Activated CD4-positive, alpha-beta T cell treated with anti-CD3 and anti-CD28 coated beads, Interleukin-2, amount 50 U/mL, for 1 hour (primary cell): ENCODE data around the gene HOATZ.
A peak's percentile ranks its signal among the peaks of the same experiment; 100 is the strongest.

Experiments used
- DNase-seq: peaks from one replicate; pipeline ENCODE4 v3.0.0-alpha.2; 2020

The HOATZ gene

DNA sequence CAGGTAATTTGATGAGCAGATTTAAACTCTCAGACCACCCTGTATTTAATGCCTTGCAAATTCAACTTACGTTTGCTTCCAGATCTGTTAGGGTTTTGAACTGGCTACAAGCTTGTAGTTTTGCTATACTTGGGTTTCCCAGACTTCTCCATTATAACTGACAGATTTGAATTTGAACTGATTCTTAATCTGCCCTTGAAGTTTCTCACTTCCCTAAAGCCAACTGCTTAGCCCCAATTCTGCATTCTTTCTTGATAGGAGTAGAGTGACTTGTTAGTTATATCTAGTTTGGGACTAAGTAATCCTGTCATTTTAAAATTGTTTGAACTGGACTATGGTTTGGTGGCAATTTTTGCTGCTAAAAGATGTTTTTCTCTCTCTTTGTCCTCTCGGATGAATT lies 35.7 kb downstream of the HOATZ start:
- DNase-seq = no peak

DNA sequence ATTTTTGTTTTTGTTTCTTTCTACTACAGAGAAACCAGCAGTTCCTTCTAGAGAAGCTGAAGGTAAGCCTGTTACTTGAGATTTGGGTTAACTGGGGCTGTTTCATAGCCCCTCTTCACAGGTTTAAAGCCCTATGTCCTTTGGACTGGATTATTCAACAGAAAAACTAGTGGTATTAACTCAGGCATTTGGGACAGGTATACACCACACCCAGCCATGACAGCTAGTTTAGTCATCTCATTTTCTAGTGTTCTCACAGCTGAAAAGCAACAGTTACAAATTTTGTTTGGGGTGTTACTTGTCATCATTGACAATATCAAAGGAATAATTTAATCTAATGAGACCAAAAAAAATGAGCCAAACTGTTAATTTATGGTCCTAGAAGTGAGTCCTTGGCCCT lies 40.0 kb downstream of the HOATZ start:
- DNase-seq = no peak

- no peak for DNase-seq
Measured at GRCh38 chr11:111555255-111555654, 40.7 kb downstream of the HOATZ start.

GRCh38 chr11:111557425-111558111 lies 43.0 kb downstream of the HOATZ start:
- DNase-seq = no peak

DNA sequence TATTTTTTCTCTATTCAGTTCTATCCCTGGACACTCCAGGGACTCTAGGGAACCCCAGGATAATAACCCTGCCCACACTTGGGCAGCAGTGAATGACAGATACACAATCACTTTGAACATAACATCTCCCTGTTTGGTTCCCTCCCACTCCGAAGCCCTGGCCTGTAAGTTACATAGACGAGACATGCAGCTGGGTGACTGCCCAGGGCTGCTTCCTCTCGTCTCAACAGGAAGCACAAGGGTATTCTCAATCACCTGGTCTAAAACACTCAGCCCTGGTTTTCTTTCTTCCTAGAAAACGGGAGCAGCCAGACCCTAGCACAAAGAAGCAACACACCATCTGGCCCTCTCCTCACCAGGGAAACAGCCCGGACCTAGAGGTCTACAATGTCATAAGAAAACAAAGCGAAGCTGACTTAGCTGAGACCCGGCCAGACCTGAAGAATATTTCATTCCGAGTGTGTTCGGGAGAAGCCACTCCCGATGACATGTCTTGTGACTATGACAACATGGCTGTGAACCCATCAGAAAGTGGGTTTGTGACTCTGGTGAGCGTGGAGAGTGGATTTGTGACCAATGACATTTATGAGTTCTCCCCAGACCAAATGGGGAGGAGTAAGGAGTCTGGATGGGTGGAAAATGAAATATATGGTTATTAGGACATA lies 45.4 kb downstream of the HOATZ start:
- no peak for DNase-seq

DNA sequence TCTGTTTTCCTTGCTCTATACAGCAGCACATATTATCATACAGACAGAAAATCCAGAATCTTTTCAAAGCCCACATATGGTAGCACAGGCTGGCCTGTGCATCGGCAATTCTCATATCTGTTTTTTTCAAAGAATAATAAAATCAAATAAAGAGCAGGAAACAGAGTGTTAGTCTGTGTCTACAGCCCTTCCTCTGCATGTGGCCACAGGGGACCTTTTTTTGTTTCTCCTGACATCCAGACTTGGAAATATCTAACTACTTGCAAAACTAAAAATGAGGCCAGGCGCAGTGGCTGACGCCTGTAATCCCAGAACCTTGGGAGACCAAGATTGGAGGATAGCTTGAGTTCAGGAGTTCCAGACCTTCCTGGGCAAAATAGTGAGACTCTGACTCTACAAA lies 46.2 kb downstream of the HOATZ start:
- DNase-seq = no peak

DNA sequence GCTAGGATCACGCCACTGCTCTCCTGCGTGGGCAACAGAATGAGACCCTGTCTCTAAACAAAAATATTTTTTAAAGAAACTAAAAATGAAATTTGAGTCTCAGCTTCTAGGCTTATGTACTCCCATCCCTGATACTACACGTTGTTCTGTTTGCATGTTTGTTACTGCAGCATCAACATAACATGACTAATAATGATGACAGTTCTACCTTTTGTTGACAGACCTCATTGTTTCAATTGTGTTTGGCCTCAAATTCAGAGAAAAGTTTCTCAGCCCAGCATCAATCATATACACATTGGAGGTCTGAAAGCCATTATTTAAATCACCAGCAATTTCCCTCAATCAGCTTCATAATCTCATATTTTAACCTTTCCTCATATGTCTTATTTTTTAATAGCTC lies 46.7 kb downstream of the HOATZ start:
- DNase-seq = no peak

DNA sequence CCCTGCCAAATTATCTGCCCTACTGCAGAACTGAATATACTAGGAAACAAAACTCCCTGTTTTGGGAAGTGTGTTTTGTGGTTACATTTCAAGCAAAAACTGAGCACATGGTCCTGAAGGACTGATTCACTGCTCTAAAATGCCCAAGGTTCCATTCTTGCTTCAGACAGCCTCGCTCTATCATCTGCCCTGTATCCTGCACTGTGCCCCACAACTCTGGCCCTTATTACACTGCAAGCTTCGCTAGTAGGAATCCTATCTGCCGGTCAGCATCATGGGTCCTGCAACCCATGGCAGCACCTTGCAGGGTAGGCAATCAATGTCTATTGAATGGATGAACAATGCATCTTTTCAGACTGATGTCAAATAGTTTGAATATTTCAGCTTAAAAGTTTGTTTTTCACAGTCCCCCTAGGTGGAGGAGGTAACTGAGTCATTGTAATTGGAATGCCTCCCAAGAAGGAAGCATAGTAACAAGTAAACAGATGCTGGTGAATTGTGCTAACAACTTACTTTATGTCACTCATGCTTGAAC lies 47.3 kb downstream of the HOATZ start:
- no peak for DNase-seq

- DNase-seq = no peak
Measured at GRCh38 chr11:111562692-111563389, 48.3 kb downstream of the HOATZ start.

DNA sequence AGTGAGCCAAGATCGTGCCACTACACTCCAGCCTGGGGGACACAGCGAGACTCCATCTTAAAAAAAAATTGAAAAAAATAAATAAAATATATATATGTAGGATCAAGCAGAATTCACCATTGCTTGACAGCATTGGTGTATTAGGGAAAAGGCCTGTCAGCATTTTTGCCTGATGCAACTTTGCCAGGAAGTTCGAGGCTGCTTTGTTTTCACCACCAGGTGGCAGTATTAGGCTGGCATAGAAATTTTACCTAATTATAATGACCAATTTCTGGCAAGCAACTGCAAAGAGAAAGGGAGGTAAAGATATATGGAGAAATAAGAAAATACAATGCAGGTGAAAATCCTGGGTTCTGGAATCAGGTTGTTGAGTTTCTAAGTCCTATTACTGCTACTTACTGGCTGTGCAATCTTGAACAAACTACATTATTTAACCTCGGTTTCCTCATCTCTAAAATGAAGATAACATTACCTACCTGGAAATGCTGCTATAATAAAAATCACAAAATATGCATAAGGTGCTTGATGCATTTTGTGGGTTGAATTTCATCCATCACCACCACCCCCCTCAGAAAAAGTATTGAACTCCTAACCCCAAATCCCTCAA lies 50.6 kb downstream of the HOATZ start:
- DNase-seq = peak; percentile 56

DNA sequence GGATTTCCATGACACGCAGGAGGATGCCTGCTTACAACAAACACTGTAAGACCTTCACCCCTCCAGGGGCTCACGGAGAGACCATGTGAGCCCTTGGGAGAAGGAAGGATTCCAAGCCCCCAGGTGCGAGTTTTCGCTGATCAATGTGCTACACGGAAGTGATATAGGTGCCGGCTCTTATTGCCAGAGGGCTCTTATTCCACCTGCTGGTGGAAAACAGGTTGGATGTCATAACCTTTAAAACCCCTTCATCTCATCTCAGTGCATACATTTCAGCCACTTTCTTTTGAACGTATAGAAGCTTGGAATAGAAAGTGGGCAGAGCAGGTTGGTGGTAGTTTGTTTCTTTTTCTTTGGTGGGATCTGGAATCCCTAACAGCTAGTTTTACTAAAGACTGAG lies 51.7 kb downstream of the HOATZ start:
- no peak for DNase-seq

- DNase-seq = no peak
Measured at GRCh38 chr11:111569476-111569875, 54.9 kb downstream of the HOATZ start.

DNA sequence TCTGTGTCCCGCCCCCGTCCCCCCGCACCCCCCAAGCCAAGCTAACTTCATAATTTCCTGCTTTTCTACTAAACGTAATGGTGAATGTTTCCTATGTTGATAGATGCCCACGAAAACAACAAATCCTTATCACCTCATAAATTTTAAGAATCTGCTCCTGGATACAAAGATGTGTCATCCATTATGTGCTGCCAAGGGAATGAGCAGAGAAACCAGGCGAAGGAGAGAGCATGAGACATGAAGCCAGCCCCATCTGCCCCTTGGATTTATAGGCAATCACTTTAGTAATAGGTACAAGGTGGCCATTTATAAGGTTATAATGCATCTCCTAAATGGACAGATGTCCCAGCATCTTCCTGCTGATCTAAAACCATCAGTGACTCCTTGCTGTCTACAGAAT lies 56.2 kb downstream of the HOATZ start:
- no peak for DNase-seq

- no peak for DNase-seq
Measured at GRCh38 chr11:111571829-111572501, 57.4 kb downstream of the HOATZ start.

DNA sequence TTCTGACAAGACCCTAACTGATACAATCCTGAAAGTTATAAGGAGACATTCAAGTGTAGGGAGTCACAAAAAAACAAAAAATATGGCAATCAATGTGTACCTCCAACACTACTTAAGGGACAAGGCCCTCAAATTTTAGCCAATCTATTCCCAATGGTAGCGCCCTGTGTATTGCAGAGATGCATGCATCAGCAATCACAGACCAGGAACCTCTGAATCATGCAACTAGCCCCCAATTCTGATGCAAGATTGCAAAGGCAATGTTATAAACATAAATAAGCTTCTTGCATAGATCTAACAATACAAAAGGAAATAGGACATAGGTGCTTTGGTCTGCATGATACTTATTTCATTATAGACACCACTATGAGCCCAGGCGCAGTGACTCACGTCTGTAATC lies 58.0 kb downstream of the HOATZ start:
- DNase-seq = no peak

GRCh38 chr11:111573821-111574249 lies 59.3 kb downstream of the HOATZ start:
- DNase-seq = no peak

- no peak for DNase-seq
Measured at GRCh38 chr11:111574373-111575225, 60.0 kb downstream of the HOATZ start.

DNA sequence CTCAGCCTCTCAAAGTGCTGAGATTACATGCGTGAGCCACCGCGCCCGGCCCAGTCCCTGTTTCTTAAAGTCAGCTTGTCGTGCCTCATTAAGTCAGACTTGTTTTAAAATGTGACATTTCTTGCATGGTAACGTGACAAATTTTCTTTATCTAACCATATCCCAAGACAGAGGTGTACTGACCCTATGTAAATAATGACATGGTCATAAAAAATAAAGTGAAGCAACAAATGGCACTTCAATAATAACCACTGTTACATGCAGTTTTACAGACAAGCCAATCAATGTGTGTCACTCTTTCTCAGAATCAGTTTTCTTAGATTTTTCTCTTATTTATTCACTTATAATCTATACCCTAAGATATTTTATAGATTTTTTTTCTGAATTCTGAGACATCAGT lies 61.2 kb downstream of the HOATZ start:
- DNase-seq = no peak

- DNase-seq = no peak
Measured at GRCh38 chr11:111577821-111578220, 63.2 kb downstream of the HOATZ start.

DNA sequence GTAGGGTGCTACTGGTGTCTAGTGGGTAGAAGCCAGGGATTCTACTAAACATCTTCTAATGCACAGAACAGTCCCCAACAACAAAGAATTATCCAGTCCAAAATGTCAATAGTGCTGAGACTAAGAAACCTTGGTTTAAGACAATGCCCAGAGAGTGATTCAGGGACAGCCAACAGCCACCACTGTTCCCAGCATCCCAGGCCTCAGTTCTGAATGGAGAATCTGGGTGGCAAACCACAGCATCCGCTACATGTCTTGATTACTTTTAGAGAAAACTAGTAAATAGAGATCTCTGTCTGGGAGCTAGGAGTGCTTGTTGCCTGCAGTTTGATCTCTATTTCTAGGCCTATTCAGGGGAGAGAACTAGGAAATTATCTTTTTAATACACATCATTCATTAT lies 66.8 kb downstream of the HOATZ start:
- DNase-seq = no peak

DNA sequence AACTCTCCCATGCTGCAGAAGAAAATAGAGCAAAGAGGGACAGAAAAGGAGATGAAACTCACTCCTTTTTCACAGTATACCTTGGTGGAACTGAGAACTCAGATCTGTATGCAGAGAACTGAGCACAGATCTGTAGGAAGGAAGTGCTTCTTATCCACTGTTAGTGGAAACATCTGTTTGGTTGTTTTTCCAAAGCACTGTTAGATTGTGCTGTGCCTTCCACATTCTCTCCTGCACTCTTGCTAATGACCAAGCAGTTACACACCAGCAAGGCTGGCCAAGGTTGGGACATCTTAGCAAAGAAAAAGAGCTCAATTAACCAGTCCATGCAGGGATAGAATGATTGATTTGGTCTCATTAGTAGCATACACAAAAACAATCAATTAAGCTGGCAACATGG lies 67.6 kb downstream of the HOATZ start:
- no peak for DNase-seq

DNA sequence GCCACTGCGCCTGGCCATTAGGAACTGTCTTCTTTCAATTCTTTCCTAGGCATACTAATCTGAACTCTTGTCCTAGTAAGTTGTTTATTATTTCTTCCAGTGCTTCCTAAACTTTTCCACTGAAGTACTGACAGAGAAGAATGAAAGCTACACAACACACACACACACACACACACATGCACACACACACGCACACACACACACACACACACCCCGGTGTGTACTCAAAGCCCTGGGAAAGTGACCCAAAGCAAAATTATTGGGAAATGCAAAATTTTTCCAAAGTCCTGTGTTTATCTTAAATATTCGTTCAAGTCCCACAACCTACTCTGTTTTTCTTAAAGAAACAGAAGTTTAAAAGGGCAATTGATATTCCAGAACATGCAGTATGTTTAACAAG lies 68.3 kb downstream of the HOATZ start:
- no peak for DNase-seq
